Vagina (tissue), 2 donors: ENCODE measurements around the gene PMPCA. TPM values are rescaled to one million over a fixed set of nuclear protein-coding genes. Genes with fewer than 3 reads are reported as not detected.

ENCODE experiments used
- DNase-seq, 2 donors: peaks; one replicate each; pipeline ENCODE4 v3.0.0-alpha.2; 2017; ENCODE audit errors: extremely low spot score in 2 of 2
- H3K27ac ChIP-seq: fragments of 200-600 bp; sonication (generic); one replicate; pipeline ENCODE4 v1.5.1; 2019
- H3K27me3 ChIP-seq: fragments of 200-600 bp; sonication (generic); one replicate; pipeline ENCODE4 v1.5.1; 2019
- H3K36me3 ChIP-seq, 2 donors: fragments of 200-600 bp; sonication (generic); one replicate each; pipeline ENCODE4 v1.5.1; 2017 to 2019
- H3K4me1 ChIP-seq: fragments of 200-600 bp; sonication (generic); one replicate; pipeline ENCODE4 v1.5.1; 2019
- H3K4me3 ChIP-seq, 2 donors: fragments of 200-600 bp; sonication (generic); 1 replicate in 1 of 2; 2 replicates in 1 of 2; pipeline ENCODE4 v1.5.1; 2016 to 2019
- H3K9me3 ChIP-seq: fragments of 200-600 bp; sonication (generic); one replicate; pipeline ENCODE4 v1.5.1; 2019
- POLR2A ChIP-seq, 2 donors: fragments of 450-650 bp; IDR thresholded peaks; one replicate each; pipeline ENCODE4 v1.6.1; 2017; ENCODE audit warnings: antibody characterized with exemption in 2 of 2, mild to moderate bottlenecking in 2 of 2, moderate library complexity in 2 of 2
- POLR2AphosphoS5 ChIP-seq, 2 donors: sonication (generic); formaldehyde crosslinking; IDR thresholded peaks; one replicate each; pipeline ENCODE4 v1.9.0; 2017; ENCODE audit warnings: antibody characterized with exemption in 2 of 2, mild to moderate bottlenecking in 2 of 2, low read depth in 1 of 2; ENCODE audit not compliant: insufficient read depth in 1 of 2
- intact Hi-C: fragments of 100-400 bp; cut with DNase I; formaldehyde crosslinking; loops from one replicate; pipeline ENCODE4 v1.15.1; 2023
- total RNA-seq: library from RNA; depleted of rRNA; stranded (reverse); fragments of >200 nt; gene quantifications from one replicate; pipeline ENCODE4 v1.2.3, GENCODE V29; 2016
- TF ChIP-seq, protein P1 (sequence below), 3 experiments: fragments of 450-650 bp in 2 of 3; fragments of 200-600 bp in 1 of 3; sonication (generic) in 1 of 3; IDR thresholded peaks; one replicate each; pipeline ENCODE4 v1.5.1; 2017 to 2019; ENCODE audit warnings: antibody characterized with exemption in 3 of 3, mild to moderate bottlenecking in 2 of 3, moderate library complexity in 2 of 3

PMPCA gene
- total RNA-seq, 1 donor from 2014 or later = 23.6 TPM

DNA sequence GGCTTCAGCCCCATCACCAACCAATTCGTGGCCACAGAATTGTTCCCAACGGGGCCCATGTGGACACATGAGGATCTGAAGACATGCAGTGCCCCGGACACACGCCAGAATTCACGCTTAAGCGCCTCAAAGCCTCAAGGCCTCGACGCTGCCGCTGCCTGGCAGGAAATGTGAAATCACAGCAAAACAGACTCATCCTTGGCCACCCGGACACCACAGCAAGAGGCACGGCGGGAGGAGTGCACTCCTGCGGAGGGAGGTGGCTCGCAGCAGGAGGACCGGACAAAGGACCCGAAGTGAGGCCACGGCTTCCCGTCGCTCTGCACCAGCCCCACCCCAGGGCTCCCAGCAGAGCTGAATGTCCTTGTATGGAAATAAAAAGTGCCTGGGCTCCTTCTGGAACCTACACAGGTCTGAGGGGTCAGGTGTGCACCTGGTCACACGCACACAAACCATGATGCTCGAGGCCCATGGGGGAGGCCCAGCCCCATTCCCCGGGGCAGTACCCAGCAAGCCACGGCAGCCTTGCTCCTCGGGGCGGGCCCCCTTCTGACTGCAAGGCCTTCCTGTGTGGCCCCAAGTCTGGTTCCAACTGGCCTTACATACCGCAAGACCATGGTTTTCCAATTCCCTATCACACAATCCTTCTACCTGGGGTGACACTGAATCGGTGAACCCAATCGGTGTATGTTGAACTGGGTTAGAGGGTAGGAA lies 62.3 kb downstream of the PMPCA start:
- intact Hi-C loops = no loop called here
- no peak for DNase-seq
- H3K36me3 ChIP-seq = peaks cover 4 to 92% of the 10 kb centered on the region in 2 donors

DNA sequence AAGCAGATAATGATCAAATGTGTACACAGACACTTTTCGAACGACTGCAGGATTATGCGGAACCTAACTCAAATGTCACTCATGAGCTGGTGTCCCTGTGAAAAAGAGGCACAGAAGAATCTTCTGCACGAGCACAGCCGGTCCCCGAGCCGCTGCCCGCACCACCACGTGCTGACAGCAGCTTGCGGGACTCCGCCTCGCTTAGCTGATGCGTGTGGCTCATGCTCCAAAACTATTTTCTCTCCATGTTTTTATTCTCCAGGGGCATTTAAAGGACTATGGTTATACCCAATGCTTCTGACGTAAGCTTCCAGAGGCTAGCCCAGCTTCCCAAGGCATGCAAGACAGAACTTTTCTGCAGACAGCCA lies 62.9 kb downstream of the PMPCA start:
- Histone ChIP-seq H3K4me1 (no peaks in the 10 kb centered on the region), H3K36me3 (peaks cover 4 to 86% of the 10 kb centered on the region in 2 donors), H3K9me3 (no peaks in the 10 kb centered on the region), H3K27ac (no peak overlapping the region), H3K27me3 (no peaks in the 10 kb centered on the region), H3K4me3 (no peak overlapping the region)
- intact Hi-C loops = no loop called here
- TF ChIP-seq, protein P1, sequence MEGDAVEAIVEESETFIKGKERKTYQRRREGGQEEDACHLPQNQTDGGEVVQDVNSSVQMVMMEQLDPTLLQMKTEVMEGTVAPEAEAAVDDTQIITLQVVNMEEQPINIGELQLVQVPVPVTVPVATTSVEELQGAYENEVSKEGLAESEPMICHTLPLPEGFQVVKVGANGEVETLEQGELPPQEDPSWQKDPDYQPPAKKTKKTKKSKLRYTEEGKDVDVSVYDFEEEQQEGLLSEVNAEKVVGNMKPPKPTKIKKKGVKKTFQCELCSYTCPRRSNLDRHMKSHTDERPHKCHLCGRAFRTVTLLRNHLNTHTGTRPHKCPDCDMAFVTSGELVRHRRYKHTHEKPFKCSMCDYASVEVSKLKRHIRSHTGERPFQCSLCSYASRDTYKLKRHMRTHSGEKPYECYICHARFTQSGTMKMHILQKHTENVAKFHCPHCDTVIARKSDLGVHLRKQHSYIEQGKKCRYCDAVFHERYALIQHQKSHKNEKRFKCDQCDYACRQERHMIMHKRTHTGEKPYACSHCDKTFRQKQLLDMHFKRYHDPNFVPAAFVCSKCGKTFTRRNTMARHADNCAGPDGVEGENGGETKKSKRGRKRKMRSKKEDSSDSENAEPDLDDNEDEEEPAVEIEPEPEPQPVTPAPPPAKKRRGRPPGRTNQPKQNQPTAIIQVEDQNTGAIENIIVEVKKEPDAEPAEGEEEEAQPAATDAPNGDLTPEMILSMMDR (IDR thresholded peaks at IDR 0.05) = no peak
- TF ChIP-seq POLR2A (IDR thresholded peaks at IDR 0.05) = no peak
- TF ChIP-seq POLR2AphosphoS5 (IDR thresholded peaks at IDR 0.05; ENCODE audit: insufficient read depth in 1 of 2, low read depth in 1 of 2) = no peak
- no peak for DNase-seq

More for the DNA sequence above, 62.3 kb downstream of the PMPCA start:
- H3K9me3 ChIP-seq = no peaks in the 10 kb centered on the region
- H3K4me1 ChIP-seq = no peaks in the 10 kb centered on the region
- H3K4me3 ChIP-seq = no peak overlapping the region
- H3K27me3 ChIP-seq = no peaks in the 10 kb centered on the region
- no peak overlapping the region for H3K27ac ChIP-seq
- no peak for TF ChIP-seq POLR2AphosphoS5 (IDR thresholded peaks at IDR 0.05; ENCODE audit: insufficient read depth in 1 of 2, low read depth in 1 of 2)
- TF ChIP-seq, protein P1 (IDR thresholded peaks at IDR 0.05) = no peak
- TF ChIP-seq POLR2A (IDR thresholded peaks at IDR 0.05) = no peak

Other genes with a start within 250 kb of the PMPCA start
- not detected for gene LHX3, start 205.5 kb upstream of the PMPCA start, total RNA-seq
- 6.1 TPM for gene QSOX2, start 164.8 kb upstream of the PMPCA start, total RNA-seq
- gene CCDC187, start 106.6 kb upstream of the PMPCA start, total RNA-seq = not detected
- 35.4 TPM for gene GPSM1, start 83.1 kb upstream of the PMPCA start, total RNA-seq
- 25.0 TPM for gene DNLZ, start 46.9 kb upstream of the PMPCA start, total RNA-seq
- gene CARD9, start 37.0 kb upstream of the PMPCA start, total RNA-seq = 16.9 TPM
- gene SNAPC4, start 10.5 kb upstream of the PMPCA start, total RNA-seq = 3.2 TPM
- gene ENTR1, start within 50 bp of the PMPCA start, total RNA-seq = 60.4 TPM
- gene INPP5E, start 29.2 kb downstream of the PMPCA start, total RNA-seq = 9.8 TPM
- 52.3 TPM for gene SEC16A, start 72.4 kb downstream of the PMPCA start, total RNA-seq
- gene NOTCH1, start 135.4 kb downstream of the PMPCA start, total RNA-seq = 67.0 TPM